OCI-LY7 (cell line): ENCODE measurements around the gene NTRK3. TPM values are rescaled to one million over a fixed set of nuclear protein-coding genes. Genes with fewer than 3 reads are reported as not detected.

Experiments used
- BruUV-seq: library from RNA; stranded (reverse); fragments of 400-500 nt; replicated peaks from 2 replicates; lab custom pipeline; 2021; lab: Mats Ljungman, UMichigan
- CTCF ChIA-PET: fragments of 300-600 bp; sonication (Branson Sonifier 250); formaldehyde crosslinking; loops from one replicate; lab custom pipeline; 2022; ENCODE audit warnings: antibody characterized with exemption; ENCODE audit not compliant: unreplicated experiment; lab: Charles Lee
- POLR2A ChIA-PET: fragments of 300-600 bp; sonication (Branson Sonifier 250); formaldehyde crosslinking; loops from one replicate; lab custom pipeline; 2022; ENCODE audit warnings: antibody characterized with exemption; lab: Charles Lee
- DNase-seq: peaks from one replicate; pipeline ENCODE4 v3.0.0-alpha.2; 2015; ENCODE audit warnings: low spot score
- H2AFZ ChIP-seq: fragments of 200-600 bp; sonication (generic), shearing (Covaris generic); 2 replicates; pipeline ENCODE4 v1.6.1; 2014; ENCODE audit warnings: mild to moderate bottlenecking, antibody characterized with exemption, low read length, moderate library complexity
- H3K27ac ChIP-seq: fragments of 200-600 bp; sonication (generic); 2 replicates; pipeline ENCODE4 v1.5.1; 2014; ENCODE audit warnings: mixed run types, low read depth, mild to moderate bottlenecking, moderate library complexity, low read length, inconsistent platforms; ENCODE audit not compliant: poor library complexity, severe bottlenecking
- H3K36me3 ChIP-seq: fragments of 200-600 bp; sonication (generic); 2 replicates; pipeline ENCODE4 v1.6.1; 2014; ENCODE audit warnings: mild to moderate bottlenecking, antibody characterized with exemption, low read length, moderate library complexity, mixed read lengths; ENCODE audit not compliant: insufficient read depth
- H3K4me1 ChIP-seq: fragments of 200-600 bp; sonication (generic); 2 replicates; pipeline ENCODE4 v1.5.1; 2014; ENCODE audit warnings: mild to moderate bottlenecking, low read length; ENCODE audit not compliant: insufficient read depth, poor library complexity, severe bottlenecking
- H3K4me2 ChIP-seq: fragments of 200-600 bp; sonication (generic); 2 replicates; pipeline ENCODE4 v1.6.1; 2014; ENCODE audit warnings: mild to moderate bottlenecking, low read length
- H3K4me3 ChIP-seq: fragments of 200-600 bp; sonication (generic); 2 replicates; pipeline ENCODE4 v1.5.1; 2014; ENCODE audit warnings: mild to moderate bottlenecking, low read depth, low read length; ENCODE audit not compliant: poor library complexity, severe bottlenecking
- H3K79me2 ChIP-seq: fragments of 200-600 bp; sonication (generic); 2 replicates; pipeline ENCODE4 v1.6.1; 2016; ENCODE audit warnings: low read depth, mild to moderate bottlenecking, low read length, moderate library complexity, mixed read lengths; ENCODE audit not compliant: insufficient read depth
- H3K9me2 ChIP-seq: fragments of 200-600 bp; sonication (generic); 2 replicates; pipeline ENCODE4 v1.6.1; 2016; ENCODE audit warnings: mild to moderate bottlenecking, low read length, mixed read lengths; ENCODE audit not compliant: insufficient read depth
- H3K9me3 ChIP-seq: fragments of 200-600 bp; sonication (generic); 2 replicates; pipeline ENCODE4 v1.6.1; 2014; ENCODE audit warnings: mild to moderate bottlenecking, mixed run types, low read length, mixed read lengths
- H4K20me1 ChIP-seq: fragments of 200-600 bp; sonication (generic); 2 replicates; pipeline ENCODE4 v1.6.1; 2014; ENCODE audit warnings: mild to moderate bottlenecking, antibody characterized with exemption, low read length, moderate library complexity, mixed read lengths; ENCODE audit not compliant: insufficient read depth
- CTCF ChIP-seq: fragments of 200-600 bp; sonication (generic); conservative IDR thresholded peaks from 2 replicates; pipeline ENCODE4 v1.5.1; 2014; ENCODE audit warnings: mild to moderate bottlenecking, antibody characterized with exemption, low read length, moderate library complexity, mixed read lengths
- EZH2phosphoT487 ChIP-seq: fragments of 200-600 bp; sonication (generic); IDR thresholded peaks from 2 replicates; pipeline ENCODE4 v1.6.1; 2018; ENCODE audit warnings: low read depth, borderline replicate concordance, mild to moderate bottlenecking, mixed run types, antibody characterized with exemption, low read length, moderate library complexity, mixed read lengths
- intact Hi-C: fragments of 100-400 bp; cut with micrococcal nuclease; formaldehyde crosslinking; loops from one replicate; pipeline ENCODE4 v1.10.0; 2022; ENCODE audit not compliant: unreplicated experiment
- total RNA-seq, 2 experiments: library from RNA; depleted of rRNA in 1 of 2; stranded (reverse); fragments of >200 nt in 1 of 2; shearing (Covaris generic) in 1 of 2; gene quantifications; 2 replicates each; pipeline ENCODE4 v1.2.3, GENCODE V29; 2014 to 2022

The NTRK3 gene
- total RNA-seq, 2 experiments from 2014 or later = 0.50 to 2.5 TPM

GRCh38 chr15:87931584-87931983, 325.0 kb downstream of the NTRK3 start:
- ChIA-PET CTCF (no interaction called here), POLR2A (no interaction called here)
- H3K9me2 ChIP-seq = no peaks in the 10 kb centered on the region
- TF ChIP-seq EZH2phosphoT487 (no peak), CTCF (no peak)
- H3K36me3 ChIP-seq = no peaks in the 10 kb centered on the region
- no peak for DNase-seq
- H3K27ac ChIP-seq = no peak overlapping the region
- H3K4me1 ChIP-seq = no peaks in the 10 kb centered on the region
- intact Hi-C loops = no loop called here
- no peak overlapping the region for H3K4me2 ChIP-seq
- H4K20me1 ChIP-seq = no peaks in the 10 kb centered on the region
- no peak overlapping the region for H3K4me3 ChIP-seq
- H2AFZ ChIP-seq = no peak overlapping the region
- H3K79me2 ChIP-seq = no peaks in the 10 kb centered on the region
- no peaks in the 10 kb centered on the region for H3K9me3 ChIP-seq
- BruUV-seq = no TSS peak

GRCh38 chr15:87930457-87930856, 326.1 kb downstream of the NTRK3 start:
- CTCF ChIA-PET = no interaction called here
- intact Hi-C loops = no loop called here

GRCh38 chr15:87929841-87930240, 326.7 kb downstream of the NTRK3 start:
- CTCF ChIA-PET = no interaction called here

More at GRCh38 chr15:87930457-87930856, 326.1 kb downstream of the NTRK3 start:
- H3K4me2 ChIP-seq = no peak overlapping the region
- H3K9me2 ChIP-seq = no peaks in the 10 kb centered on the region
- no peak overlapping the region for H3K4me3 ChIP-seq
- no peak overlapping the region for H3K27ac ChIP-seq
- no peaks in the 10 kb centered on the region for H3K9me3 ChIP-seq
- TF ChIP-seq CTCF (no peak), EZH2phosphoT487 (no peak)
- H3K36me3 ChIP-seq = no peaks in the 10 kb centered on the region
- no TSS peak for BruUV-seq
- no peaks in the 10 kb centered on the region for H3K79me2 ChIP-seq
- H2AFZ ChIP-seq = no peak overlapping the region
- no peaks in the 10 kb centered on the region for H3K4me1 ChIP-seq
- no peak for DNase-seq
- no peaks in the 10 kb centered on the region for H4K20me1 ChIP-seq
- POLR2A ChIA-PET = no interaction called here

More at GRCh38 chr15:87929841-87930240, 326.7 kb downstream of the NTRK3 start:
- Histone ChIP-seq H3K27ac (no peak overlapping the region), H3K9me3 (no peaks in the 10 kb centered on the region), H3K9me2 (no peaks in the 10 kb centered on the region), H3K79me2 (no peaks in the 10 kb centered on the region), H4K20me1 (no peaks in the 10 kb centered on the region), H3K4me2 (no peak overlapping the region), H3K4me1 (no peaks in the 10 kb centered on the region), H3K4me3 (no peak overlapping the region), H2AFZ (no peak overlapping the region), H3K36me3 (no peaks in the 10 kb centered on the region)
- BruUV-seq = no TSS peak
- intact Hi-C loops = no loop called here
- no peak for TF ChIP-seq EZH2phosphoT487
- TF ChIP-seq CTCF = no peak
- no peak for DNase-seq
- POLR2A ChIA-PET = no interaction called here
